WTC11 (cell line): ENCODE data around the gene NPDC1. TPM values are rescaled to one million over a fixed set of nuclear protein-coding genes. Genes with fewer than 3 reads are reported as not detected.

Source experiments
- ATAC-seq: fragments of 200-7000 bp; cut with Tn5 transposase; 2 replicates; pipeline ENCODE4 v1.10.0; 2021; ENCODE audit warnings: mild to moderate bottlenecking, moderate library complexity
- CTCF ChIA-PET: fragments of 300-600 bp; sonication (Branson Sonifier 250); formaldehyde crosslinking; loops from one replicate; lab custom pipeline; 2021; ENCODE audit warnings: antibody characterized with exemption; lab: Charles Lee
- POLR2A ChIA-PET: fragments of 350-600 bp; sonication (Branson Sonifier 250); formaldehyde crosslinking; loops from one replicate; lab custom pipeline; 2021; ENCODE audit warnings: antibody characterized with exemption; lab: Charles Lee
- DNase-seq: peaks from one replicate; pipeline ENCODE4 v3.0.0; 2021; ENCODE audit warnings: low spot score
- H3K27ac Mint-ChIP-seq: 2 replicates; pipeline ENCODE4 v1.8.0; 2021; ENCODE audit warnings: mixed read lengths
- H3K27me3 Mint-ChIP-seq: 2 replicates; pipeline ENCODE4 v1.8.0; 2021; ENCODE audit warnings: low read depth, mild to moderate bottlenecking, moderate library complexity, mixed read lengths
- H3K36me3 Mint-ChIP-seq: 2 replicates; pipeline ENCODE4 v1.8.0; 2021; ENCODE audit warnings: mixed read lengths
- H3K4me1 Mint-ChIP-seq: 2 replicates; pipeline ENCODE4 v1.8.0; 2022; ENCODE audit warnings: mixed read lengths
- H3K4me3 Mint-ChIP-seq: 2 replicates; pipeline ENCODE4 v1.8.0; 2021; ENCODE audit warnings: mild to moderate bottlenecking, moderate library complexity, mixed read lengths
- H3K9me3 Mint-ChIP-seq: 2 replicates; pipeline ENCODE4 v1.8.0; 2021; ENCODE audit warnings: mixed read lengths
- ESRRA ChIP-seq: sonication (generic); formaldehyde crosslinking; IDR thresholded peaks from 2 replicates; pipeline ENCODE4 v1.8.1; 2022; ENCODE audit warnings: mild to moderate bottlenecking, missing genetic modification reagents, borderline replicate concordance
- FOXK1 ChIP-seq: sonication (generic); formaldehyde crosslinking; IDR thresholded peaks from 2 replicates; pipeline ENCODE4 v1.8.0; 2022; ENCODE audit warnings: mild to moderate bottlenecking, moderate library complexity, missing genetic modification reagents
- GABPB1 ChIP-seq: sonication (generic); formaldehyde crosslinking; IDR thresholded peaks from 2 replicates; pipeline ENCODE4 v1.8.1; 2023; ENCODE audit warnings: mild to moderate bottlenecking, missing genetic modification reagents
- GTF2I ChIP-seq: fragments of 250-450 bp; sonication (Bioruptor Pico); conservative IDR thresholded peaks from 2 replicates; pipeline ENCODE4 v1.4.0; 2021; ENCODE audit warnings: mild to moderate bottlenecking
- IRF2 ChIP-seq: sonication (generic); formaldehyde crosslinking; IDR thresholded peaks from 2 replicates; pipeline ENCODE4 v1.8.0; 2022; ENCODE audit warnings: low read depth, missing genetic modification reagents, borderline replicate concordance
- MXD4 ChIP-seq: fragments of 250-450 bp; sonication (Bioruptor Pico); IDR thresholded peaks from 2 replicates; pipeline ENCODE4 v1.8.0; 2021; ENCODE audit warnings: mild to moderate bottlenecking, moderate library complexity, borderline replicate concordance
- RORB ChIP-seq: fragments of 250-450 bp; sonication (Bioruptor Pico); IDR thresholded peaks from 2 replicates; pipeline ENCODE4 v1.9.0; 2021; ENCODE audit warnings: mild to moderate bottlenecking
- ZNF232 ChIP-seq: sonication (generic); formaldehyde crosslinking; IDR thresholded peaks from 2 replicates; pipeline ENCODE4 v1.8.0; 2022; ENCODE audit warnings: mild to moderate bottlenecking, missing genetic modification reagents
- ZNF396 ChIP-seq: fragments of 250-450 bp; sonication (Bioruptor Pico); IDR thresholded peaks from 2 replicates; pipeline ENCODE4 v1.8.0; 2021; ENCODE audit warnings: mild to moderate bottlenecking, moderate library complexity, borderline replicate concordance
- total RNA-seq: library from RNA; stranded (reverse); gene quantifications from 3 replicates; pipeline ENCODE4 v1.2.3, GENCODE V29; 2021
- TF ChIP-seq, protein P1 (sequence below): sonication (generic); formaldehyde crosslinking; IDR thresholded peaks from 2 replicates; pipeline ENCODE4 v1.8.1; 2022; ENCODE audit warnings: missing genetic modification reagents, borderline replicate concordance
- TF ChIP-seq, protein P2 (sequence below): sonication (generic); formaldehyde crosslinking; IDR thresholded peaks from 2 replicates; pipeline ENCODE4 v1.8.1; 2023; ENCODE audit warnings: mild to moderate bottlenecking, moderate library complexity, missing genetic modification reagents
- TF ChIP-seq, protein P3 (sequence below): fragments of 250-450 bp; sonication (Bioruptor Pico); IDR thresholded peaks from 2 replicates; pipeline ENCODE4 v1.9.0; 2021; ENCODE audit warnings: moderate library complexity, mild to moderate bottlenecking, inconsistent platforms, borderline replicate concordance
- TF ChIP-seq, protein P4 (sequence below): sonication (generic); formaldehyde crosslinking; IDR thresholded peaks from 2 replicates; pipeline ENCODE4 v1.8.1; 2022; ENCODE audit warnings: mild to moderate bottlenecking, moderate library complexity, missing genetic modification reagents
- TF ChIP-seq, protein P5 (sequence below): sonication (generic); formaldehyde crosslinking; IDR thresholded peaks from 2 replicates; pipeline ENCODE4 v1.8.1; 2023; ENCODE audit warnings: mild to moderate bottlenecking, missing genetic modification reagents
- TF ChIP-seq, protein P6 (sequence below): sonication (generic); formaldehyde crosslinking; IDR thresholded peaks from 2 replicates; pipeline ENCODE4 v1.8.0; 2023; ENCODE audit warnings: mild to moderate bottlenecking, missing genetic modification reagents

NPDC1 gene
- total RNA-seq, 1 experiment from 2014 or later, result 64.3 TPM

DNA sequence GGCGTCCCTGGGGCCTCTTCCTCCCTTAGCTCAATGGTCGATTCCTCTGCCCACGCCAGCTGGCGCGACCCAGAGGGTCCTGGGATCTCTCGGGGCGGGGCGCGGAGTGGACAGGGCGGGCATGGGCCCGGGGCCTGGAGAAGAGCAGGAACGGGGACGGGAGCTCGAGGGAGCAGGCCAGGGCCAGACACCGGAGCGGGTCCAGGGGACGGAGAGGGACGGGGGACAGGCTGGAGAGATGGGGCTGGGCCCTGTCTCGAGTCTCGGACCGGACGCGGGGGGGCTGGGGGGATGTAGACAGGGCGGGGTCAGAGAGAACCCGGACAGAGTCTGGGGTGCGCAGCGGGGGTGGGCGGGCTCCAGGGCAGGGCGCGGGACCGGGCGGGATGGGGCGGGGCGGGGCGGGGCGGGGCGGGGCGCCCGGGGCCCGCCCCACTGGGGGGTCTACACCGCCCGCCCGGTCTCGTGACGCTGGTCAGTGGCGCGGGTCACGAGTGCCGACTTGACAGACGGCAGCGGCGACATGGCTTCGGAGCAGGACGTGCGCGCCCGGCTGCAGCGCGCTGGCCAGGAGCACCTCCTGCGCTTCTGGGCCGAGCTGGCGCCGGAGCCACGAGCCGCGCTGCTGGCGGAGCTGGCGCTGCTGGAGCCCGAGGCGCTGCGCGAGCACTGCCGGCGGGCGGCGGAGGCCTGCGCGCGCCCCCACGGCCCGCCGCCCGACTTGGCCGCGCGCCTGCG lies 31.2 kb upstream of the NPDC1 start, which contains the start of gene UAP1L1 (continued):
- TF ChIP-seq MXD4 (CRISPR knock-in tag) (no peak), IRF2 (CRISPR knock-in tag) (no peak), GABPB1 (CRISPR knock-in tag) (no peak), ZNF396 (CRISPR knock-in tag) (no peak), RORB (no peak), ESRRA (CRISPR knock-in tag) (no peak), ZNF232 (CRISPR knock-in tag) (no peak), GTF2I (CRISPR knock-in tag) (no peak)
- TF ChIP-seq, protein P1, sequence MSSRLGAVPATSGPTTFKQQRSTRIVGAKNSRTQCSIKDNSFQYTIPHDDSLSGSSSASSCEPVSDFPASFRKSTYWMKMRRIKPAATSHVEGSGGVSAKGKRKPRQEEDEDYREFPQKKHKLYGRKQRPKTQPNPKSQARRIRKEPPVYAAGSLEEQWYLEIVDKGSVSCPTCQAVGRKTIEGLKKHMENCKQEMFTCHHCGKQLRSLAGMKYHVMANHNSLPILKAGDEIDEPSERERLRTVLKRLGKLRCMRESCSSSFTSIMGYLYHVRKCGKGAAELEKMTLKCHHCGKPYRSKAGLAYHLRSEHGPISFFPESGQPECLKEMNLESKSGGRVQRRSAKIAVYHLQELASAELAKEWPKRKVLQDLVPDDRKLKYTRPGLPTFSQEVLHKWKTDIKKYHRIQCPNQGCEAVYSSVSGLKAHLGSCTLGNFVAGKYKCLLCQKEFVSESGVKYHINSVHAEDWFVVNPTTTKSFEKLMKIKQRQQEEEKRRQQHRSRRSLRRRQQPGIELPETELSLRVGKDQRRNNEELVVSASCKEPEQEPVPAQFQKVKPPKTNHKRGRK (CRISPR knock-in tag), result no peak
- TF ChIP-seq, protein P2, sequence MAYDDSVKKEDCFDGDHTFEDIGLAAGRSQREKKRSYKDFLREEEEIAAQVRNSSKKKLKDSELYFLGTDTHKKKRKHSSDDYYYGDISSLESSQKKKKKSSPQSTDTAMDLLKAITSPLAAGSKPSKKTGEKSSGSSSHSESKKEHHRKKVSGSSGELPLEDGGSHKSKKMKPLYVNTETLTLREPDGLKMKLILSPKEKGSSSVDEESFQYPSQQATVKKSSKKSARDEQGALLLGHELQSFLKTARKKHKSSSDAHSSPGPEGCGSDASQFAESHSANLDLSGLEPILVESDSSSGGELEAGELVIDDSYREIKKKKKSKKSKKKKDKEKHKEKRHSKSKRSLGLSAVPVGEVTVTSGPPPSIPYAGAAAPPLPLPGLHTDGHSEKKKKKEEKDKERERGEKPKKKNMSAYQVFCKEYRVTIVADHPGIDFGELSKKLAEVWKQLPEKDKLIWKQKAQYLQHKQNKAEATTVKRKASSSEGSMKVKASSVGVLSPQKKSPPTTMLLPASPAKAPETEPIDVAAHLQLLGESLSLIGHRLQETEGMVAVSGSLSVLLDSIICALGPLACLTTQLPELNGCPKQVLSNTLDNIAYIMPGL, result peak; percentile 68; the same call in 1 of the 2 replicates
- TF ChIP-seq, protein P3, sequence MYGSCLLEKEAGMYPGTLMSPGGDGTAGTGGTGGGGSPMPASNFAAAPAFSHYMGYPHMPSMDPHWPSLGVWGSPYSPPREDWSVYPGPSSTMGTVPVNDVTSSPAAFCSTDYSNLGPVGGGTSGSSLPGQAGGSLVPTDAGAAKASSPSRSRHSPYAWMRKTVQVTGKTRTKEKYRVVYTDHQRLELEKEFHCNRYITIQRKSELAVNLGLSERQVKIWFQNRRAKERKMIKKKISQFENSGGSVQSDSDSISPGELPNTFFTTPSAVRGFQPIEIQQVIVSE (CRISPR knock-in tag), result no peak
- TF ChIP-seq, protein P4, sequence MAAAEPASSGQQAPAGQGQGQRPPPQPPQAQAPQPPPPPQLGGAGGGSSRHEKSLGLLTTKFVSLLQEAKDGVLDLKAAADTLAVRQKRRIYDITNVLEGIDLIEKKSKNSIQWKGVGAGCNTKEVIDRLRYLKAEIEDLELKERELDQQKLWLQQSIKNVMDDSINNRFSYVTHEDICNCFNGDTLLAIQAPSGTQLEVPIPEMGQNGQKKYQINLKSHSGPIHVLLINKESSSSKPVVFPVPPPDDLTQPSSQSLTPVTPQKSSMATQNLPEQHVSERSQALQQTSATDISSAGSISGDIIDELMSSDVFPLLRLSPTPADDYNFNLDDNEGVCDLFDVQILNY, result no peak
- TF ChIP-seq, protein P5, sequence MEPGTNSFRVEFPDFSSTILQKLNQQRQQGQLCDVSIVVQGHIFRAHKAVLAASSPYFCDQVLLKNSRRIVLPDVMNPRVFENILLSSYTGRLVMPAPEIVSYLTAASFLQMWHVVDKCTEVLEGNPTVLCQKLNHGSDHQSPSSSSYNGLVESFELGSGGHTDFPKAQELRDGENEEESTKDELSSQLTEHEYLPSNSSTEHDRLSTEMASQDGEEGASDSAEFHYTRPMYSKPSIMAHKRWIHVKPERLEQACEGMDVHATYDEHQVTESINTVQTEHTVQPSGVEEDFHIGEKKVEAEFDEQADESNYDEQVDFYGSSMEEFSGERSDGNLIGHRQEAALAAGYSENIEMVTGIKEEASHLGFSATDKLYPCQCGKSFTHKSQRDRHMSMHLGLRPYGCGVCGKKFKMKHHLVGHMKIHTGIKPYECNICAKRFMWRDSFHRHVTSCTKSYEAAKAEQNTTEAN (CRISPR knock-in tag), result no peak
- TF ChIP-seq, protein P6, sequence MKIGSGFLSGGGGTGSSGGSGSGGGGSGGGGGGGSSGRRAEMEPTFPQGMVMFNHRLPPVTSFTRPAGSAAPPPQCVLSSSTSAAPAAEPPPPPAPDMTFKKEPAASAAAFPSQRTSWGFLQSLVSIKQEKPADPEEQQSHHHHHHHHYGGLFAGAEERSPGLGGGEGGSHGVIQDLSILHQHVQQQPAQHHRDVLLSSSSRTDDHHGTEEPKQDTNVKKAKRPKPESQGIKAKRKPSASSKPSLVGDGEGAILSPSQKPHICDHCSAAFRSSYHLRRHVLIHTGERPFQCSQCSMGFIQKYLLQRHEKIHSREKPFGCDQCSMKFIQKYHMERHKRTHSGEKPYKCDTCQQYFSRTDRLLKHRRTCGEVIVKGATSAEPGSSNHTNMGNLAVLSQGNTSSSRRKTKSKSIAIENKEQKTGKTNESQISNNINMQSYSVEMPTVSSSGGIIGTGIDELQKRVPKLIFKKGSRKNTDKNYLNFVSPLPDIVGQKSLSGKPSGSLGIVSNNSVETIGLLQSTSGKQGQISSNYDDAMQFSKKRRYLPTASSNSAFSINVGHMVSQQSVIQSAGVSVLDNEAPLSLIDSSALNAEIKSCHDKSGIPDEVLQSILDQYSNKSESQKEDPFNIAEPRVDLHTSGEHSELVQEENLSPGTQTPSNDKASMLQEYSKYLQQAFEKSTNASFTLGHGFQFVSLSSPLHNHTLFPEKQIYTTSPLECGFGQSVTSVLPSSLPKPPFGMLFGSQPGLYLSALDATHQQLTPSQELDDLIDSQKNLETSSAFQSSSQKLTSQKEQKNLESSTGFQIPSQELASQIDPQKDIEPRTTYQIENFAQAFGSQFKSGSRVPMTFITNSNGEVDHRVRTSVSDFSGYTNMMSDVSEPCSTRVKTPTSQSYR, result no peak

DNA sequence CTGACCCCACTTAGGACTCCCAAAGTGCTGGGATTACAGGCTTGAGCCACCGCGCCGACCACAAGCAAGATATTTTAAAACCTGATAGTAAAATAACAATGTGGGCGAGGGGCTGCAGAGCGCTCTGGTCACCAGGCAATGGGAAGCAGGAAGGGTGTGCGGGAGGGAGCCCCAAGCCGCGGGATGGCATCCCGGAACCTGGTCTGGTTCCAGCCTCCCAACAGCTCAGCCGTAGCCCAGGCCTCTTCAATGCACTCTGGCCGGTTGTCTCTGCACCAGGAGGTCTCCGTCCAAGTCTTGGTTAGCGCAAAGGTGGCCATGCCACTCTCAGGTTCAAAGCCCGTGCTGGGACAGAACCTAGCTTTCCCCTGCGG lies 30.6 kb upstream of the NPDC1 start:
- Mint-ChIP-seq H3K27me3 (peaks cover 36% of the 10 kb centered on the region), H3K36me3 (no peaks in the 10 kb centered on the region), H3K4me1 (peaks cover 16% of the 10 kb centered on the region), H3K27ac (no peak overlapping the region), H3K9me3 (no peaks in the 10 kb centered on the region), H3K4me3 (peak overlapping the region; percentile 59)
- CTCF ChIA-PET, result interaction anchor here (0.6 to 4.3 kb wide), 10 partner anchors 8 to 235 kb away, joined by 3 to 69 read pairs (median 9); partner anchors contain the start of genes AJM1, RNF224 and SAPCD2
- DNase-seq (peak; percentile 29), ATAC-seq (peak; percentile 8)
- POLR2A ChIA-PET, result interaction anchor here (1.1 kb wide), 1 partner anchor 10 kb away, joined by 4 read pairs; the partner anchor contains the start of gene MAN1B1
- no peak for TF ChIP-seq FOXK1 (CRISPR knock-in tag)
